CD4-positive, alpha-beta T cell treated with Interleukin-4 for 1 hour (primary cell): ENCODE results near the gene PKHD1.
A peak's percentile ranks its signal among the peaks of the same experiment; 100 is the strongest.

Experiments
- DNase-seq, 2 donors: peaks; one replicate each; pipeline ENCODE4 v3.0.0-alpha.2; 2020 to 2022

Gene PKHD1

GRCh38 chr6:52102405-52102804 lies 15.0 kb upstream of the PKHD1 start:
- no peak for DNase-seq

GRCh38 chr6:52098721-52099120 lies 11.3 kb upstream of the PKHD1 start:
- no peak for DNase-seq

GRCh38 chr6:52089758-52090348 lies 2.4 kb upstream of the PKHD1 start:
- no peak for DNase-seq

- no peak for DNase-seq
Measured at GRCh38 chr6:52086741-52087140, 672 bp downstream of the PKHD1 start.

GRCh38 chr6:52081237-52081636 lies 6.2 kb downstream of the PKHD1 start:
- DNase-seq, result no peak

- DNase-seq, result no peak
Measured at GRCh38 chr6:52077961-52078625, 9.3 kb downstream of the PKHD1 start.

GRCh38 chr6:52077180-52077884 lies 10.1 kb downstream of the PKHD1 start:
- no peak for DNase-seq

- no peak for DNase-seq
Measured at GRCh38 chr6:52076791-52077179, 10.6 kb downstream of the PKHD1 start.

- no peak for DNase-seq
Measured at GRCh38 chr6:52074716-52075115, 12.7 kb downstream of the PKHD1 start.

GRCh38 chr6:52074155-52074554 lies 13.3 kb downstream of the PKHD1 start:
- no peak for DNase-seq

GRCh38 chr6:52065621-52066020 lies 21.8 kb downstream of the PKHD1 start:
- DNase-seq, result no peak

- peak; percentile 66 to 71 for DNase-seq
Measured at GRCh38 chr6:52063584-52064344, 23.6 kb downstream of the PKHD1 start.

- no peak for DNase-seq
Measured at GRCh38 chr6:52061481-52061880, 25.9 kb downstream of the PKHD1 start.

GRCh38 chr6:52059821-52060220 lies 27.6 kb downstream of the PKHD1 start:
- DNase-seq, result no peak

- no peak for DNase-seq
Measured at GRCh38 chr6:52055451-52055850, 32.0 kb downstream of the PKHD1 start.

GRCh38 chr6:52053038-52053695 lies 34.2 kb downstream of the PKHD1 start:
- no peak for DNase-seq

GRCh38 chr6:52050051-52050405 lies 37.4 kb downstream of the PKHD1 start:
- DNase-seq, result no peak

- DNase-seq, result peak in 1 of 2 donors; percentile 35
Measured at GRCh38 chr6:52049252-52050050, 38.0 kb downstream of the PKHD1 start.

GRCh38 chr6:52046456-52046855 lies 41.0 kb downstream of the PKHD1 start:
- no peak for DNase-seq

GRCh38 chr6:52045481-52045880 lies 41.9 kb downstream of the PKHD1 start:
- no peak for DNase-seq

- DNase-seq, result no peak
Measured at GRCh38 chr6:52045033-52045432, 42.4 kb downstream of the PKHD1 start.
